ENCODE measurements around the gene PRAMEF12. TPM values are rescaled to one million over a fixed set of nuclear protein-coding genes. Genes with fewer than 3 reads are reported as not detected.

Gene PRAMEF12
- total RNA-seq, 1 donor from 2014 or later = not detected

Other genes starting within 250 kb of the PRAMEF12 start
- gene DHRS3, start 155.5 kb upstream of the PRAMEF12 start, total RNA-seq = 0.39 and 1.8 TPM in 2 replicates
- gene AADACL4, start 129.7 kb upstream of the PRAMEF12 start, total RNA-seq = not detected in 2 replicates
- gene AADACL3, start 57.6 kb upstream of the PRAMEF12 start, total RNA-seq = not detected in 2 replicates
- not detected in 2 replicates for gene CFAP107, start 27.5 kb upstream of the PRAMEF12 start, total RNA-seq
- gene PRAMEF1, start 17.7 kb downstream of the PRAMEF12 start, total RNA-seq = not detected in 2 replicates
- not detected in 2 replicates for gene PRAMEF11, start 57.7 kb downstream of the PRAMEF12 start, total RNA-seq
- gene HNRNPCL1, start 75.0 kb downstream of the PRAMEF12 start, total RNA-seq = not detected in 2 replicates
- not detected in 2 replicates for gene PRAMEF2, start 83.3 kb downstream of the PRAMEF12 start, total RNA-seq
- gene PRAMEF4, start 112.5 kb downstream of the PRAMEF12 start, total RNA-seq = not detected in 2 replicates
- gene PRAMEF10, start 124.5 kb downstream of the PRAMEF12 start, total RNA-seq = not detected in 2 replicates
- not detected in 2 replicates for gene PRAMEF7, start 142.9 kb downstream of the PRAMEF12 start, total RNA-seq
- gene PRAMEF6, start 173.8 kb downstream of the PRAMEF12 start, total RNA-seq = not detected in 2 replicates

All from activated B cell treated with CpG ODN at 0.5 μM for 24 hours (primary cell).